SK-N-SH treated with all-trans-retinoic acid at 6 μM for 48 hours (cell line): ENCODE measurements around the gene TMEM53.

Experiments
- ARNTL ChIP-seq: fragments of 450-650 bp; formaldehyde crosslinking; IDR thresholded peaks from 2 replicates; pipeline ENCODE4 v1.5.0; 2020; ENCODE audit warnings: low read depth, mild to moderate bottlenecking, moderate library complexity, borderline replicate concordance
- BACH2 ChIP-seq: fragments of 250-450 bp; sonication (Bioruptor Pico); IDR thresholded peaks from 2 replicates; pipeline ENCODE4 v1.9.0; 2021; ENCODE audit warnings: mild to moderate bottlenecking, borderline replicate concordance
- OSR1 ChIP-seq: fragments of 250-450 bp; sonication (Bioruptor Pico); IDR thresholded peaks from 2 replicates; pipeline ENCODE4 v1.8.0; 2022; ENCODE audit warnings: moderate library complexity, mild to moderate bottlenecking, inconsistent platforms
- POU6F1 ChIP-seq: fragments of 250-450 bp; sonication (Bioruptor Pico); IDR thresholded peaks from 2 replicates; pipeline ENCODE4 v1.8.0; 2021; ENCODE audit warnings: low read depth, mild to moderate bottlenecking, moderate library complexity, borderline replicate concordance
- PPARA ChIP-seq: fragments of 250-450 bp; sonication (Bioruptor Pico); IDR thresholded peaks from 2 replicates; pipeline ENCODE4 v1.5.0; 2020; ENCODE audit warnings: mild to moderate bottlenecking, borderline replicate concordance
- RARB ChIP-seq: fragments of 250-450 bp; sonication (Bioruptor Pico); IDR thresholded peaks from 2 replicates; pipeline ENCODE4 v1.8.0; 2021; ENCODE audit warnings: mild to moderate bottlenecking, moderate library complexity
- SNAI2 ChIP-seq: fragments of 250-450 bp; sonication (Bioruptor Pico); IDR thresholded peaks from 2 replicates; pipeline ENCODE4 v1.5.0; 2020; ENCODE audit warnings: mild to moderate bottlenecking, moderate library complexity
- ZC3H10 ChIP-seq: fragments of 250-450 bp; sonication (Bioruptor Pico); IDR thresholded peaks from 2 replicates; pipeline ENCODE4 v1.5.1; 2021; ENCODE audit warnings: mild to moderate bottlenecking, moderate library complexity
- ZFP3 ChIP-seq: fragments of 250-450 bp; sonication (Bioruptor Pico); IDR thresholded peaks from 2 replicates; pipeline ENCODE4 v1.5.0; 2020; ENCODE audit warnings: mild to moderate bottlenecking, moderate library complexity
- ZFP30 ChIP-seq: fragments of 450-650 bp; formaldehyde crosslinking; IDR thresholded peaks from 2 replicates; pipeline ENCODE4 v1.5.0; 2022; ENCODE audit warnings: mild to moderate bottlenecking, moderate library complexity
- ZNF70 ChIP-seq: fragments of 450-650 bp; formaldehyde crosslinking; IDR thresholded peaks from 2 replicates; pipeline ENCODE4 v1.5.0; 2020; ENCODE audit warnings: mild to moderate bottlenecking, moderate library complexity
- TF ChIP-seq, protein P1 (sequence below): fragments of 250-450 bp; sonication (Bioruptor Pico); IDR thresholded peaks from 2 replicates; pipeline ENCODE4 v1.5.1; 2020; ENCODE audit warnings: low read depth, mild to moderate bottlenecking, moderate library complexity
- TF ChIP-seq, protein P2 (sequence below): fragments of 250-450 bp; sonication (Bioruptor Pico); IDR thresholded peaks from 2 replicates; pipeline ENCODE4 v1.5.0; 2020; ENCODE audit warnings: mild to moderate bottlenecking, moderate library complexity
- TF ChIP-seq, protein P3 (sequence below): fragments of 250-450 bp; sonication (Bioruptor Pico); IDR thresholded peaks from 2 replicates; pipeline ENCODE4 v1.8.0; 2020; ENCODE audit warnings: mild to moderate bottlenecking, moderate library complexity, borderline replicate concordance

- TF ChIP-seq, protein P1, sequence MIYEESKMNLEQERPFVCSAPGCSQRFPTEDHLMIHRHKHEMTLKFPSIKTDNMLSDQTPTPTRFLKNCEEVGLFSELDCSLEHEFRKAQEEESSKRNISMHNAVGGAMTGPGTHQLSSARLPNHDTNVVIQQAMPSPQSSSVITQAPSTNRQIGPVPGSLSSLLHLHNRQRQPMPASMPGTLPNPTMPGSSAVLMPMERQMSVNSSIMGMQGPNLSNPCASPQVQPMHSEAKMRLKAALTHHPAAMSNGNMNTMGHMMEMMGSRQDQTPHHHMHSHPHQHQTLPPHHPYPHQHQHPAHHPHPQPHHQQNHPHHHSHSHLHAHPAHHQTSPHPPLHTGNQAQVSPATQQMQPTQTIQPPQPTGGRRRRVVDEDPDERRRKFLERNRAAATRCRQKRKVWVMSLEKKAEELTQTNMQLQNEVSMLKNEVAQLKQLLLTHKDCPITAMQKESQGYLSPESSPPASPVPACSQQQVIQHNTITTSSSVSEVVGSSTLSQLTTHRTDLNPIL (CRISPR knock-in tag): no peak
- TF ChIP-seq ARNTL (CRISPR knock-in tag) (no peak), ZC3H10 (CRISPR knock-in tag) (no peak), PPARA (CRISPR knock-in tag) (no peak), POU6F1 (CRISPR knock-in tag) (no peak), ZFP3 (CRISPR knock-in tag) (no peak), ZNF70 (no peak), RARB (CRISPR knock-in tag) (no peak), ZFP30 (CRISPR knock-in tag) (no peak), SNAI2 (CRISPR knock-in tag) (no peak), OSR1 (CRISPR knock-in tag) (no peak), BACH2 (CRISPR knock-in tag) (no peak)
- TF ChIP-seq, protein P2, sequence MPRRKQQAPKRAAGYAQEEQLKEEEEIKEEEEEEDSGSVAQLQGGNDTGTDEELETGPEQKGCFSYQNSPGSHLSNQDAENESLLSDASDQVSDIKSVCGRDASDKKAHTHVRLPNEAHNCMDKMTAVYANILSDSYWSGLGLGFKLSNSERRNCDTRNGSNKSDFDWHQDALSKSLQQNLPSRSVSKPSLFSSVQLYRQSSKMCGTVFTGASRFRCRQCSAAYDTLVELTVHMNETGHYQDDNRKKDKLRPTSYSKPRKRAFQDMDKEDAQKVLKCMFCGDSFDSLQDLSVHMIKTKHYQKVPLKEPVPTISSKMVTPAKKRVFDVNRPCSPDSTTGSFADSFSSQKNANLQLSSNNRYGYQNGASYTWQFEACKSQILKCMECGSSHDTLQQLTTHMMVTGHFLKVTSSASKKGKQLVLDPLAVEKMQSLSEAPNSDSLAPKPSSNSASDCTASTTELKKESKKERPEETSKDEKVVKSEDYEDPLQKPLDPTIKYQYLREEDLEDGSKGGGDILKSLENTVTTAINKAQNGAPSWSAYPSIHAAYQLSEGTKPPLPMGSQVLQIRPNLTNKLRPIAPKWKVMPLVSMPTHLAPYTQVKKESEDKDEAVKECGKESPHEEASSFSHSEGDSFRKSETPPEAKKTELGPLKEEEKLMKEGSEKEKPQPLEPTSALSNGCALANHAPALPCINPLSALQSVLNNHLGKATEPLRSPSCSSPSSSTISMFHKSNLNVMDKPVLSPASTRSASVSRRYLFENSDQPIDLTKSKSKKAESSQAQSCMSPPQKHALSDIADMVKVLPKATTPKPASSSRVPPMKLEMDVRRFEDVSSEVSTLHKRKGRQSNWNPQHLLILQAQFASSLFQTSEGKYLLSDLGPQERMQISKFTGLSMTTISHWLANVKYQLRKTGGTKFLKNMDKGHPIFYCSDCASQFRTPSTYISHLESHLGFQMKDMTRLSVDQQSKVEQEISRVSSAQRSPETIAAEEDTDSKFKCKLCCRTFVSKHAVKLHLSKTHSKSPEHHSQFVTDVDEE (CRISPR knock-in tag): no peak
- TF ChIP-seq, protein P3, sequence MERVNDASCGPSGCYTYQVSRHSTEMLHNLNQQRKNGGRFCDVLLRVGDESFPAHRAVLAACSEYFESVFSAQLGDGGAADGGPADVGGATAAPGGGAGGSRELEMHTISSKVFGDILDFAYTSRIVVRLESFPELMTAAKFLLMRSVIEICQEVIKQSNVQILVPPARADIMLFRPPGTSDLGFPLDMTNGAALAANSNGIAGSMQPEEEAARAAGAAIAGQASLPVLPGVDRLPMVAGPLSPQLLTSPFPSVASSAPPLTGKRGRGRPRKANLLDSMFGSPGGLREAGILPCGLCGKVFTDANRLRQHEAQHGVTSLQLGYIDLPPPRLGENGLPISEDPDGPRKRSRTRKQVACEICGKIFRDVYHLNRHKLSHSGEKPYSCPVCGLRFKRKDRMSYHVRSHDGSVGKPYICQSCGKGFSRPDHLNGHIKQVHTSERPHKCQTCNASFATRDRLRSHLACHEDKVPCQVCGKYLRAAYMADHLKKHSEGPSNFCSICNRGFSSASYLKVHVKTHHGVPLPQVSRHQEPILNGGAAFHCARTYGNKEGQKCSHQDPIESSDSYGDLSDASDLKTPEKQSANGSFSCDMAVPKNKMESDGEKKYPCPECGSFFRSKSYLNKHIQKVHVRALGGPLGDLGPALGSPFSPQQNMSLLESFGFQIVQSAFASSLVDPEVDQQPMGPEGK (CRISPR knock-in tag): no peak
Observed at GRCh38 chr1:44661781-44662682, 12.2 kb downstream of the TMEM53 start.
